GM12873 (cell line): Measurements from ENCODE around the gene ZNF658.
"Not testable (repeated sequence)": the region's sequence is repeated elsewhere in the genome, so short reads cannot be mapped to it uniquely, and the experiment has no call there.

Experiments
- TF ChIP-seq, protein P1 (sequence below): IDR thresholded peaks from 2 replicates; pipeline ENCODE4 v1.5.1; 2012; ENCODE audit warnings: low read depth, mild to moderate bottlenecking, moderate library complexity, low read length, control low read depth; ENCODE audit not compliant: insufficient read depth; ENCODE audit errors: missing control alignments

The ZNF658 gene

DNA sequence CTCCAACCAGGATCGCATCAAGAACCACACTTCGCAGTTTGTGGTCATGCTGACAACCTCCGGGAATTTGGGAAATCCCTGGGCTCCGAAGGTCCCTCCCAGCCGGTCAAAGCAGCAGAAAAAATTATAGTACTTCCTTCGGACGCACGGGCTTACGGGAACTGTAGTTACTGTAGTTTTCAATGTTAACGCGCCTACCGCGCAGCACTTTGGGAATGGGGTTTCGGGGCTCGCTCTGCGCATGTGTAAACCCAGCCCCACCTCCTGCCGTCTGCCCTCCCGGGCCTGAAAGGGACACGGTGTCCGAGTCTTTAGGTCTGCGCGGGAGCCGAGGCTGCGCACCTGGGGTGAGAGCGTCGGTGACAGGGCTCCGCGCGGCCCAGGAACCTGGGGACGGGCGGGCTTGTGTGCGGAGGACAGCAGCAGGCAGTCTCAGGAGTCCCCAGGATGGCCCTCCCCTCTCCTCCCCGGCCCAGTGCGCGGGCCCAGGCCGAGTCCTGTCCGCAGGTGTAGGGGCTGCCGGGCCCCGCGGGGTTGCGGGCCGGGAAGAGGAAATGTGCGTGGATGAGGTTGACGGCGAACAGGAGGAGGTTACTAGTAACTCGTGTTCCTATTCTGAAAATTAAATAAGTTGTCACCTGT, at the start of gene ZNF658:
Gene ZNF658, plus strand, starts transcription at position 236 of the 642 bp plus-strand sequence. CDS start 2,837 bp downstream, outside the sequence.
- TF ChIP-seq, protein P1, sequence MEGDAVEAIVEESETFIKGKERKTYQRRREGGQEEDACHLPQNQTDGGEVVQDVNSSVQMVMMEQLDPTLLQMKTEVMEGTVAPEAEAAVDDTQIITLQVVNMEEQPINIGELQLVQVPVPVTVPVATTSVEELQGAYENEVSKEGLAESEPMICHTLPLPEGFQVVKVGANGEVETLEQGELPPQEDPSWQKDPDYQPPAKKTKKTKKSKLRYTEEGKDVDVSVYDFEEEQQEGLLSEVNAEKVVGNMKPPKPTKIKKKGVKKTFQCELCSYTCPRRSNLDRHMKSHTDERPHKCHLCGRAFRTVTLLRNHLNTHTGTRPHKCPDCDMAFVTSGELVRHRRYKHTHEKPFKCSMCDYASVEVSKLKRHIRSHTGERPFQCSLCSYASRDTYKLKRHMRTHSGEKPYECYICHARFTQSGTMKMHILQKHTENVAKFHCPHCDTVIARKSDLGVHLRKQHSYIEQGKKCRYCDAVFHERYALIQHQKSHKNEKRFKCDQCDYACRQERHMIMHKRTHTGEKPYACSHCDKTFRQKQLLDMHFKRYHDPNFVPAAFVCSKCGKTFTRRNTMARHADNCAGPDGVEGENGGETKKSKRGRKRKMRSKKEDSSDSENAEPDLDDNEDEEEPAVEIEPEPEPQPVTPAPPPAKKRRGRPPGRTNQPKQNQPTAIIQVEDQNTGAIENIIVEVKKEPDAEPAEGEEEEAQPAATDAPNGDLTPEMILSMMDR: not testable (repeated sequence)
